ENCODE results near the gene APOB. TPM values are rescaled to one million over a fixed set of nuclear protein-coding genes. Genes with fewer than 3 reads are reported as not detected.

The APOB gene
- total and polyA plus RNA-seq, 2 of the 13 experiments (the other 11 are each of a cell fraction or from before 2014, with no cell fraction given): 1,569 to 2,515 TPM

DNA sequence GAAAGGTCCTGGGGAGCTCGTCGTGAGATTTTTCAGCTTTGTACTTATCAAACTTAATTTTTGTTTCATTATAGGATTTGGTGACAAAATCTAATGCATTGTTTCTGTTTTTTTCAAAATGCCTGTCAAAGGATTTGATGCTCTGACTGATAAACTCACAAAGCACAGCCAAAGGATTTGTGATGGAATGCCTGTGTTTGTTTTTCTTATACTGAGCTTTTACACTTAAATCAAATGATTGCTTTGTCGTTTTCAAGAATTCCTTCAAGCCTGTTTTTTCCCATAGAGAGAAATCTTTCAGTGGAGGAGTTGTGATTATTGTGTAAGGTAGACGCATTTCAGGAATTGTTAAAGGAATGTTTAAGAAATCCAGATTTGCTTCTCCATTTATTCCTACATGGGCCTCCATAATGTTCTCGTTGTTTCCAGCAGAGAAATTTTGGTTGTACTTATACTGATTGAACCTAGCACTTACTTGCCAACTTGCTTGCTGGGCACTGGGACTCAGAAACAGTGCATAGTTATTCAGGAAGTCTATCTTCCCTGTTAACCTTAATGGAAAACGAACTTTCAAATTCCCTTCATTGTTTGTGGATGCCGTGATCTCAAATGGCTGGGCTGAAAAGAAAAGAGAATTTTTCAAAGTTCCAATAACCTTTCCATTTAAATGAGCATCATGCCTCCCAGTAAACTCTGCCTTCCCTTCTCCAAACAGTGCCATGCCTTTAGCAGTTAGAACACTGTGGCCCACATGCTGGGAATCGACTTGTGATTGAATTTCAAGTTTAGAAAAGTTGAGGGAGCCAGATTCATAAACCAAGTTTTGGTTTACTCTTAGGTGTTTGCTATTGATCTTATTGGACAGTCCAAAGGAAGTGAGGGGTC, 36.5 kb downstream of the APOB start (continued):
- TF ChIP-seq, protein P1, sequence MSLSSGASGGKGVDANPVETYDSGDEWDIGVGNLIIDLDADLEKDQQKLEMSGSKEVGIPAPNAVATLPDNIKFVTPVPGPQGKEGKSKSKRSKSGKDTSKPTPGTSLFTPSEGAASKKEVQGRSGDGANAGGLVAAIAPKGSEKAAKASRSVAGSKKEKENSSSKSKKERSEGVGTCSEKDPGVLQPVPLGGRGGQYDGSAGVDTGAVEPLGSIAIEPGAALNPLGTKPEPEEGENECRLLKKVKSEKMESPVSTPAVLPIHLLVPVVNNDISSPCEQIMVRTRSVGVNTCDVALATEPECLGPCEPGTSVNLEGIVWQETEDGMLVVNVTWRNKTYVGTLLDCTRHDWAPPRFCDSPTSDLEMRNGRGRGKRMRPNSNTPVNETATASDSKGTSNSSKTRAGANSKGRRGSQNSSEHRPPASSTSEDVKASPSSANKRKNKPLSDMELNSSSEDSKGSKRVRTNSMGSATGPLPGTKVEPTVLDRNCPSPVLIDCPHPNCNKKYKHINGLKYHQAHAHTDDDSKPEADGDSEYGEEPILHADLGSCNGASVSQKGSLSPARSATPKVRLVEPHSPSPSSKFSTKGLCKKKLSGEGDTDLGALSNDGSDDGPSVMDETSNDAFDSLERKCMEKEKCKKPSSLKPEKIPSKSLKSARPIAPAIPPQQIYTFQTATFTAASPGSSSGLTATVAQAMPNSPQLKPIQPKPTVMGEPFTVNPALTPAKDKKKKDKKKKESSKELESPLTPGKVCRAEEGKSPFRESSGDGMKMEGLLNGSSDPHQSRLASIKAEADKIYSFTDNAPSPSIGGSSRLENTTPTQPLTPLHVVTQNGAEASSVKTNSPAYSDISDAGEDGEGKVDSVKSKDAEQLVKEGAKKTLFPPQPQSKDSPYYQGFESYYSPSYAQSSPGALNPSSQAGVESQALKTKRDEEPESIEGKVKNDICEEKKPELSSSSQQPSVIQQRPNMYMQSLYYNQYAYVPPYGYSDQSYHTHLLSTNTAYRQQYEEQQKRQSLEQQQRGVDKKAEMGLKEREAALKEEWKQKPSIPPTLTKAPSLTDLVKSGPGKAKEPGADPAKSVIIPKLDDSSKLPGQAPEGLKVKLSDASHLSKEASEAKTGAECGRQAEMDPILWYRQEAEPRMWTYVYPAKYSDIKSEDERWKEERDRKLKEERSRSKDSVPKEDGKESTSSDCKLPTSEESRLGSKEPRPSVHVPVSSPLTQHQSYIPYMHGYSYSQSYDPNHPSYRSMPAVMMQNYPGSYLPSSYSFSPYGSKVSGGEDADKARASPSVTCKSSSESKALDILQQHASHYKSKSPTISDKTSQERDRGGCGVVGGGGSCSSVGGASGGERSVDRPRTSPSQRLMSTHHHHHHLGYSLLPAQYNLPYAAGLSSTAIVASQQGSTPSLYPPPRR (CRISPR knock-in tag; IDR thresholded peaks at IDR 0.05; ENCODE audit: borderline replicate concordance): no peak
- no peak for TF ChIP-seq FOSL2 (CRISPR knock-in tag; IDR thresholded peaks at IDR 0.05)
- TF ChIP-seq HNF4A (CRISPR knock-in tag; IDR thresholded peaks at IDR 0.05): no peak
- no peak for TF ChIP-seq RARG (CRISPR knock-in tag; IDR thresholded peaks at IDR 0.05; ENCODE audit: low read depth)
- peak; percentile 16 for TF ChIP-seq CBX1 (IDR thresholded peaks at IDR 0.05; ENCODE audit: low read depth)
- no peak for TF ChIP-seq ZNF496 (CRISPR knock-in tag; IDR thresholded peaks at IDR 0.05; ENCODE audit: insufficient replicate concordance)
- no peak for TF ChIP-seq SNRNP70 (IDR thresholded peaks at IDR 0.05; ENCODE audit: low read depth, low read length)
- TF ChIP-seq, protein P2, sequence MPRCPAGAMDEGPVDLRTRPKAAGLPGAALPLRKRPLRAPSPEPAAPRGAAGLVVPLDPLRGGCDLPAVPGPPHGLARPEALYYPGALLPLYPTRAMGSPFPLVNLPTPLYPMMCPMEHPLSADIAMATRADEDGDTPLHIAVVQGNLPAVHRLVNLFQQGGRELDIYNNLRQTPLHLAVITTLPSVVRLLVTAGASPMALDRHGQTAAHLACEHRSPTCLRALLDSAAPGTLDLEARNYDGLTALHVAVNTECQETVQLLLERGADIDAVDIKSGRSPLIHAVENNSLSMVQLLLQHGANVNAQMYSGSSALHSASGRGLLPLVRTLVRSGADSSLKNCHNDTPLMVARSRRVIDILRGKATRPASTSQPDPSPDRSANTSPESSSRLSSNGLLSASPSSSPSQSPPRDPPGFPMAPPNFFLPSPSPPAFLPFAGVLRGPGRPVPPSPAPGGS (CRISPR knock-in tag; IDR thresholded peaks at IDR 0.05): no peak
- no peak for TF ChIP-seq ZMYM3 (CRISPR knock-in tag; IDR thresholded peaks at IDR 0.05)
- TF ChIP-seq ZNF660 (CRISPR knock-in tag; IDR thresholded peaks at IDR 0.05; ENCODE audit: borderline replicate concordance, low read depth): no peak
- TF ChIP-seq MAFK (conservative IDR thresholded peaks at IDR 0.05 in 1 of 2, IDR thresholded peaks at IDR 0.05 in 1 of 2; ENCODE audit: low read length in 2 of 2): no peak
- TF ChIP-seq JUNB (CRISPR knock-in tag; IDR thresholded peaks at IDR 0.05; ENCODE audit: borderline replicate concordance): no peak
- TF ChIP-seq SNAPC2 (CRISPR knock-in tag; IDR thresholded peaks at IDR 0.05): no peak
- TF ChIP-seq SP5 (CRISPR knock-in tag; IDR thresholded peaks at IDR 0.05; ENCODE audit: borderline replicate concordance, low read depth): no peak
- TF ChIP-seq, protein P3, sequence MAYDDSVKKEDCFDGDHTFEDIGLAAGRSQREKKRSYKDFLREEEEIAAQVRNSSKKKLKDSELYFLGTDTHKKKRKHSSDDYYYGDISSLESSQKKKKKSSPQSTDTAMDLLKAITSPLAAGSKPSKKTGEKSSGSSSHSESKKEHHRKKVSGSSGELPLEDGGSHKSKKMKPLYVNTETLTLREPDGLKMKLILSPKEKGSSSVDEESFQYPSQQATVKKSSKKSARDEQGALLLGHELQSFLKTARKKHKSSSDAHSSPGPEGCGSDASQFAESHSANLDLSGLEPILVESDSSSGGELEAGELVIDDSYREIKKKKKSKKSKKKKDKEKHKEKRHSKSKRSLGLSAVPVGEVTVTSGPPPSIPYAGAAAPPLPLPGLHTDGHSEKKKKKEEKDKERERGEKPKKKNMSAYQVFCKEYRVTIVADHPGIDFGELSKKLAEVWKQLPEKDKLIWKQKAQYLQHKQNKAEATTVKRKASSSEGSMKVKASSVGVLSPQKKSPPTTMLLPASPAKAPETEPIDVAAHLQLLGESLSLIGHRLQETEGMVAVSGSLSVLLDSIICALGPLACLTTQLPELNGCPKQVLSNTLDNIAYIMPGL (CRISPR knock-in tag; IDR thresholded peaks at IDR 0.05; ENCODE audit: borderline replicate concordance in 1 of 2, low read depth in 1 of 2): peak in 1 of 2 experiments; percentile 16; a peak in 1 of 4 replicates
- no peak for TF ChIP-seq SNAI1 (CRISPR knock-in tag; IDR thresholded peaks at IDR 0.05; ENCODE audit: borderline replicate concordance)
- peak; percentile 74; the same call in 1 of the 2 replicates for TF ChIP-seq ZNF136 (CRISPR knock-in tag; IDR thresholded peaks at IDR 0.05; ENCODE audit: low read depth)
- peak; percentile 50; the same call in 1 of the 2 replicates for TF ChIP-seq ZC3H4 (CRISPR knock-in tag; IDR thresholded peaks at IDR 0.05; ENCODE audit: borderline replicate concordance)

Data from HepG2 (cell line).